Left ventricle myocardium inferior (tissue), 1 donor: Measurements from ENCODE around the gene RAB15. TPM values are rescaled to one million over a fixed set of nuclear protein-coding genes. Genes with fewer than 3 reads are reported as not detected.
A peak's percentile ranks its signal among the peaks of the same experiment; 100 is the strongest.

ENCODE experiments used
- DNase-seq: peaks from one replicate; pipeline ENCODE4 v3.0.0-alpha.2; 2020
- H3K27ac ChIP-seq: fragments of 200-600 bp; replicated peaks from 2 replicates; pipeline ENCODE4 v1.8.0; 2021
- H3K27me3 ChIP-seq: fragments of 200-600 bp; 2 replicates; pipeline ENCODE4 v1.8.0; 2021; ENCODE audit warnings: low read depth
- H3K36me3 ChIP-seq: fragments of 200-600 bp; 2 replicates; pipeline ENCODE4 v1.8.0; 2021
- H3K4me1 ChIP-seq: fragments of 200-600 bp; 2 replicates; pipeline ENCODE4 v1.8.0; 2021
- H3K4me3 ChIP-seq: fragments of 200-600 bp; 2 replicates; pipeline ENCODE4 v1.8.0; 2021; ENCODE audit warnings: mild to moderate bottlenecking, moderate library complexity
- H3K9me3 ChIP-seq: fragments of 200-600 bp; replicated peaks from 2 replicates; pipeline ENCODE4 v1.8.0; 2021
- CTCF ChIP-seq: fragments of 200-600 bp; IDR thresholded peaks from 2 replicates; pipeline ENCODE4 v1.8.0; 2021; ENCODE audit warnings: antibody characterized with exemption, mild to moderate bottlenecking, borderline replicate concordance
- intact Hi-C: fragments of 100-400 bp; cut with micrococcal nuclease; formaldehyde crosslinking; loops from one replicate; pipeline ENCODE4 v1.11.0; 2022
- total RNA-seq: library from RNA; stranded (reverse); fragmentation: NEBNext Ultra II Directional; extraction: Animal tissue kit (Norgen Biotek cat#: 25700); gene quantifications from one replicate; pipeline ENCODE4 v1.2.1, GENCODE V29; 2021
- donor health status: DM: no; HTN: yes; CAD: no; lungs with severe emphysema.

Gene RAB15
- total RNA-seq, 1 donor from 2014 or later: 17.1 TPM

- Histone ChIP-seq H3K27ac (no peak overlapping the region), H3K4me1 (peaks cover 34% of the 10 kb centered on the region), H3K9me3 (no peaks in the 10 kb centered on the region), H3K4me3 (no peak overlapping the region), H3K36me3 (no peaks in the 10 kb centered on the region), H3K27me3 (no peaks in the 10 kb centered on the region)
- TF ChIP-seq CTCF: no peak
- intact Hi-C loops: no loop called here
- DNase-seq: no peak
Observed at GRCh38 chr14:64990296-64990695, 18.2 kb upstream of the RAB15 start.

DNA sequence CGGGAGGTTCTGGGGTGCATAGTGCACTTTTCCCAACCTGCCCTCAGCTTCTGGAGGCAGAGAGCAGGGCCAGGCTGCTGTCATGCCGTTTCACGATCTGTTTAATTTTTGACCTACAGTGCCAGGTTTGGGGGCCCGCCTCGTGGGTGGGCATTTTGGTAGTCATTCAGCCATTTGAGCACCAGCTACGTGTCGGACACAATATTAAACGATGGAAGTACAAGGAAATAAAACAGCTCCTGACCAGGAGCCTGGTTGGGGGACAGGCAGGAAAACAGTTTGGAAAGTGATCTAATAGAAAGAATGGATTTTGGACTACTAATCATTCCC lies 15.3 kb upstream of the RAB15 start:
- Histone ChIP-seq H3K4me1 (peaks cover 31% of the 10 kb centered on the region), H3K27me3 (no peaks in the 10 kb centered on the region), H3K27ac (peak overlapping the region; percentile 94), H3K9me3 (no peaks in the 10 kb centered on the region), H3K36me3 (no peaks in the 10 kb centered on the region), H3K4me3 (peak overlapping the region; percentile 80)
- intact Hi-C loops: no loop called here
- TF ChIP-seq CTCF: no peak
- DNase-seq: no peak

DNA sequence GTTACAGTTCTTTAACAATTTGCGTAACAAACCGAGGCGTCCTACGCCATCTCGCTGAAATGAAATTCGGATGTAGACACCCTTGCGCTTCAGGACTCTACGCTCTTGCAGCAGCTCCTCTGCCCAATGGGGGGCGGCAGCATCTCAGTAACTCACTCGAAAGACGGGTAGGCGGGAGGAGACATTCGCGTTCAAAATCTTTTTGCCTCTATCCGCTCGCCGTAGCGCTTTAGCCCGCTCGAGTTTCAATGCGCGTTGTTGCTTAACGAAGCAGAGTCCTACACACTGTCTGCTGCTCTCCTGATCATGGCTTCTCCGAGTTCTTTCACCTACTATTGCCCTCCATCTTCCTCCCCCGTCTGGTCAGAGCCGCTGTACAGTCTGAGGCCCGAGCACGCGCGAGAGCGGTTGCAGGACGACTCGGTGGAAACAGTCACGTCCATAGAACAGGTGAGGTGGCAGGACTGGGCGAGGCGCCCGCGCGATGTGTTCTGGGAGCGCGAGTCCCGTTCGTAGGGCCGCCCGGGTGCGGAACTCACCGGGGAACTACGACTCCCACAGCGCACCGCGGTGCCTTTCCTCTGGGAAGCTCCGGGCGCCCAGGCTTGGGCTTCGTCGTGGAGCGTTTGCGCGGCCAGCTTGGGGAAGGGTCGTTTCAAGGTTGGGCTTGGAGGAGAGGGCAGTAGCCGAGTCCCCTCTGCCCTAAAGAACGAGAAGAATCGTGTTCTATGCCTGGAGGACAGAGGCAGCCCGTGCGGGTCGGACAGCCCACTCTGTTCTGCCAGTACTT lies 14.7 kb upstream of the RAB15 start, which contains the start of gene FNTB:
FNTB (plus strand) TSS at position 248 of the 790 bp plus-strand sequence; CDS start at position 307, 59 bp downstream.
- Histone ChIP-seq H3K4me1 (peaks cover 31% of the 10 kb centered on the region), H3K36me3 (no peaks in the 10 kb centered on the region), H3K4me3 (peak within 1 kb of the TSS; percentile 80), H3K9me3 (no peaks in the 10 kb centered on the region), H3K27ac (peak within 1 kb of the TSS; percentile 94), H3K27me3 (no peaks in the 10 kb centered on the region)
- DNase-seq: peak; percentile 96
- intact Hi-C loops: no loop called here
- TF ChIP-seq CTCF: peak; percentile 74

DNA sequence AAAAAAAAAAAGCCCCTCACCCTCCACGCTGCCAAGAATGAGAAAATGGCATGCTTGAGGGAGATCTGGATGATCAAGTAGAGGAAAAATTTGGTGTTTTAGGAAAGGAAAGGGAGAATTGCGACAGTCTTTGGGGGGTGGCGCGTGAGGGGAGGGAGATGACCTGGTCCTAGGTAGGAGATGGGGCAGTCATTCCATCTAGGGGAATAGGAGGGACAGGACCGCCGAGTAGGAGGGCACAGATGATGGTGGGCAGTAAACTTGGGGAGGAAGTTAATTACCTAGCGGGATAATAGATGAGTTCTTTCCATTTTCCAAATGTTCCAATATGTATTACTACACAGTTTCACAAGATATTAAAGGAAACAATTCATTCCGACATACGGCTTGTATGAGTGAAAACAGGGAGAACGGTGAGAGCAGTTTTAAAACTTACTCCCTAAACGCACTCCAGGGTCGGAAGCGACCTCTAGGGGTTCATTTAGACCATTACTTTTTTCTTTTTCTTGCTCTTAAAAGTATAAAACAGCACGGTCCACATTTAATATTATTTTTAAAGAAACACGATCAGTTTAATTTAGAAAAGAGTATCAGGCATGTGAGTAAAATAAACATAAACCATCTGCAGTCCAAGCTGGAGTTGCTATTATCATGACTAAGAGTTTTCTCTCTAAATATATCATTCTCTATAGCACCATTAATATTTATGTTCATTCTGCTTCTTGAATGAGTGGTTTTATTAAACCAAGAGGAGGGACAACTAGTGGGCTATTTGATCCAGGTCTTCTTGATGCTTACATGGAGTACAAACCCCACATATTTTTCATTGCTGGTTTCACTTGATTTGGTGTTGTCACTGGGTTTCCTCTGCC lies 11.5 kb upstream of the RAB15 start:
- intact Hi-C loops: no loop called here

More for the DNA sequence above, 11.5 kb upstream of the RAB15 start:
- H3K9me3 ChIP-seq: no peaks in the 10 kb centered on the region
- DNase-seq: no peak
- H3K36me3 ChIP-seq: no peaks in the 10 kb centered on the region
- H3K4me1 ChIP-seq: peaks cover 26% of the 10 kb centered on the region
- H3K27me3 ChIP-seq: no peaks in the 10 kb centered on the region
- TF ChIP-seq CTCF: peak; percentile 77
- peak overlapping the region; percentile 44 for H3K4me3 ChIP-seq
- H3K27ac ChIP-seq: no peak overlapping the region
